NCI-H2171 (cell line): ENCODE measurements around the gene GZMH.
"Not testable (repeated sequence)": the region's sequence is repeated elsewhere in the genome, so short reads cannot be mapped to it uniquely, and the experiment has no call there.

ENCODE experiments used
- DNase-seq: peaks from one replicate; lab custom pipeline; 2025; lab: John Stamatoyannopoulos, UW

Gene GZMH

GRCh38 chr14:24595073-24595808 is 14.2 kb downstream of the GZMH start:
- DNase-seq = no peak

DNA sequence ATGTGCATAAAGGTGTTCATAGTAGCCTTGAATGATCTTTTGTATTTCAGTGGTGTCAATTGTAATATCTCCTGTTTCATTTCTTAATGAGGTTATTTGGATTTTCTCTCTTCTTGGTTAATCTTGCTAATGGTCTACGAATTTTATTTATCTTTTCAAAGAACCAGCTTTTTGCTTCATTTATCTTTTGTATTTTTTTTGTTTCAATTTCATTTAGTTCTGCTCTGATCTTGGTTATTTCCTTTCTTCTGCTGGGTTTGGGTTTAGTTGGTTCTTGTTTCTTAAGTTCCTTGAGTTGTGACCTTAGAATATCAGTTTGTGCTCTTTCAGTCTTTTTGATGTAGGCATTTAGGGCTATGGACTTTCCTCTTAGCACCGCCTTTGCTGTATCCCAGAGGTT is 18.5 kb downstream of the GZMH start:
- DNase-seq = not testable (repeated sequence)

- DNase-seq = not testable (repeated sequence)
Measured at GRCh38 chr14:24584402-24584801, 25.1 kb downstream of the GZMH start.

GRCh38 chr14:24578558-24578957 is 30.9 kb downstream of the GZMH start:
- no peak for DNase-seq

- no peak for DNase-seq
Measured at GRCh38 chr14:24576771-24577170, 32.7 kb downstream of the GZMH start.

- DNase-seq = no peak
Measured at GRCh38 chr14:24576182-24576581, 33.3 kb downstream of the GZMH start, which contains the start of gene CTSG. Gene CTSG (minus strand): TSS chr14:24576250. CDS start chr14:24576223, 27 bp downstream.

GRCh38 chr14:24574206-24574774 is 35.2 kb downstream of the GZMH start:
- no peak for DNase-seq

DNA sequence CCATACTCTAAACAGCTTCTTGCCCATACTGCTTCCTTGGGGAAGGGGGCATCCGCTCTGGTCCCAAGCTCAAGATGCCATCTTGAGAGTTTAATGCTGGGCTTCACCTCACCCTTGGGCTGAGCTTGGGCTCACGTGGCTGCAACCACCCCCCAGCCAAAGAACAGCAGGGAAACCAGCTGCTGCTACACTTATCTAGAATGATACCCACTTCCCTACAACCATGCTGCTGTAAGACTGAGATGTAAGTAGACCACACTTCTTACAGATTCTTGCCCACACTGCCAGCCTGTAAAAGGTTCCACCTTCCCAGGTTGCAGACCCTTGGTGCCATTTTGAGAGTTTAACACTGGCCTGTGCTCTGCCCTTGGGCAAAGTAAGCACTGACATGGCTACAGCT is 43.2 kb downstream of the GZMH start:
- no peak for DNase-seq

- DNase-seq = peak; percentile 8
Measured at GRCh38 chr14:24565766-24566165, 43.7 kb downstream of the GZMH start.

- DNase-seq = no peak
Measured at GRCh38 chr14:24563505-24563904, 46.0 kb downstream of the GZMH start.

GRCh38 chr14:24556756-24557155 is 52.7 kb downstream of the GZMH start:
- DNase-seq = no peak
